IMR-90 (cell line): ENCODE measurements around the gene TNK2. TPM values are rescaled to one million over a fixed set of nuclear protein-coding genes. Genes with fewer than 3 reads are reported as not detected.

ENCODE experiments used
- ATAC-seq: fragments of 200-7000 bp; cut with Tn5 transposase; 2 replicates; pipeline ENCODE4 v1.9.1; 2020; ENCODE audit warnings: low read depth, mild to moderate bottlenecking, moderate library complexity
- BruUV-seq: library from RNA; stranded (reverse); fragments of 400-500 nt; replicated peaks from 2 replicates; lab custom pipeline; 2021; lab: Mats Ljungman, UMichigan
- CTCF ChIA-PET: fragments of 300-600 bp; formaldehyde crosslinking; extraction: SDS; loops from one replicate; lab custom pipeline; 2021; ENCODE audit warnings: antibody characterized with exemption; lab: Yijun Ruan, JAX
- POLR2A ChIA-PET: fragments of 300-600 bp; sonication (Branson Sonifier 250); formaldehyde crosslinking; loops from one replicate; lab custom pipeline; 2022; ENCODE audit warnings: antibody characterized with exemption; ENCODE audit not compliant: unreplicated experiment; lab: Charles Lee
- DNase-seq: peaks from one replicate; pipeline ENCODE4 v3.0.0; 2013
- H2AFZ ChIP-seq: replicated peaks from 2 replicates; pipeline ENCODE3; 2013; ENCODE audit warnings: low read length, mild to moderate bottlenecking; ENCODE audit not compliant: poor library complexity
- H2AK5ac ChIP-seq: 2 replicates; pipeline ENCODE4 v1.6.1; 2013; ENCODE audit warnings: low read depth, low read length, inconsistent platforms
- H2AK9ac ChIP-seq: replicated peaks from 2 replicates; pipeline ENCODE3; 2013; ENCODE audit warnings: mild to moderate bottlenecking, low read depth, low read length, moderate library complexity; ENCODE audit not compliant: poor library complexity
- H2BK120ac ChIP-seq: 2 replicates; pipeline ENCODE4 v1.6.1; 2013; ENCODE audit warnings: low read depth, low read length, inconsistent platforms
- H2BK15ac ChIP-seq: 3 replicates; pipeline ENCODE4 v1.6.1; 2013; ENCODE audit warnings: low read depth, low read length, inconsistent platforms
- H2BK20ac ChIP-seq: 2 replicates; pipeline ENCODE4 v1.6.1; 2013; ENCODE audit warnings: low read depth, mild to moderate bottlenecking, inconsistent platforms, low read length, moderate library complexity
- H2BK5ac ChIP-seq: 2 replicates; pipeline ENCODE4 v1.6.1; 2013; ENCODE audit warnings: mild to moderate bottlenecking, low read depth, low read length, inconsistent platforms; ENCODE audit not compliant: poor library complexity, severe bottlenecking
- H3K14ac ChIP-seq: replicated peaks from 2 replicates; pipeline ENCODE4 v1.6.1; 2013; ENCODE audit warnings: low read depth, low read length, inconsistent platforms
- H3K18ac ChIP-seq: 2 replicates; pipeline ENCODE4 v1.6.1; 2013; ENCODE audit warnings: low read depth, low read length, control low read depth
- H3K23ac ChIP-seq: 2 replicates; pipeline ENCODE4 v1.6.1; 2013; ENCODE audit warnings: low read depth, low read length, inconsistent platforms
- H3K27ac ChIP-seq: 2 replicates; pipeline ENCODE4 v1.5.1; 2013; ENCODE audit warnings: mild to moderate bottlenecking, control low read depth, low read length; ENCODE audit not compliant: insufficient read depth
- H3K27me3 ChIP-seq: 2 replicates; pipeline ENCODE4 v1.6.1; 2013; ENCODE audit warnings: low read length; ENCODE audit not compliant: control insufficient read depth, insufficient read depth
- H3K36me3 ChIP-seq: 2 replicates; pipeline ENCODE4 v1.6.1; 2013; ENCODE audit warnings: low read length, mixed read lengths; ENCODE audit not compliant: control insufficient read depth, insufficient read depth
- H3K4ac ChIP-seq: 2 replicates; pipeline ENCODE4 v1.6.1; 2013; ENCODE audit warnings: low read depth, low read length, inconsistent platforms
- H3K4me1 ChIP-seq: 2 replicates; pipeline ENCODE4 v1.6.1; 2013; ENCODE audit warnings: low read length, mixed read lengths; ENCODE audit not compliant: control insufficient read depth, insufficient read depth
- H3K4me2 ChIP-seq: 2 replicates; pipeline ENCODE4 v1.6.1; 2013; ENCODE audit warnings: low read depth, mild to moderate bottlenecking, control low read depth, low read length, moderate library complexity
- H3K4me3 ChIP-seq: 2 replicates; pipeline ENCODE4 v1.5.1; 2013; ENCODE audit warnings: low read depth, mild to moderate bottlenecking, control low read depth, low read length, moderate library complexity; ENCODE audit not compliant: insufficient read depth
- H3K56ac ChIP-seq: 2 replicates; pipeline ENCODE4 v1.6.1; 2013; ENCODE audit warnings: low read length, inconsistent platforms; ENCODE audit not compliant: insufficient read depth; ENCODE audit errors: extremely low read depth
- H3K79me1 ChIP-seq, 2 experiments: 2 replicates each; pipeline ENCODE4 v1.6.1; 2013; ENCODE audit warnings: low read length in 2 of 2, inconsistent platforms in 1 of 2, low read depth in 1 of 2
- H3K9ac ChIP-seq: 2 replicates; pipeline ENCODE4 v1.6.1; 2013; ENCODE audit warnings: low read depth, low read length, control low read depth
- H3K9me1 ChIP-seq: 2 replicates; pipeline ENCODE4 v1.6.1; 2013; ENCODE audit warnings: low read length, inconsistent platforms; ENCODE audit not compliant: insufficient read depth
- H3K9me3 ChIP-seq: 2 replicates; pipeline ENCODE4 v1.6.1; 2013; ENCODE audit warnings: low read length; ENCODE audit not compliant: control insufficient read depth, insufficient read depth
- H4K20me1 ChIP-seq: 2 replicates; pipeline ENCODE4 v1.6.1; 2013; ENCODE audit warnings: low read length, inconsistent platforms; ENCODE audit not compliant: insufficient read depth
- H4K5ac ChIP-seq: 2 replicates; pipeline ENCODE4 v1.6.1; 2013; ENCODE audit warnings: mild to moderate bottlenecking, low read depth, low read length, control low read depth
- H4K8ac ChIP-seq, 2 experiments: 2 replicates each; pipeline ENCODE4 v1.6.1; 2013; ENCODE audit warnings: low read depth in 2 of 2, low read length in 2 of 2, control low read depth in 1 of 2, inconsistent platforms in 1 of 2
- H4K91ac ChIP-seq: 2 replicates; pipeline ENCODE4 v1.6.1; 2013; ENCODE audit warnings: low read depth, low read length, inconsistent platforms; ENCODE audit not compliant: insufficient read depth
- MAZ ChIP-seq: IDR thresholded peaks from 2 replicates; pipeline ENCODE4 v1.6.1; 2012; ENCODE audit warnings: low read depth, mild to moderate bottlenecking, low read length, improper control_type of control experiment, moderate library complexity, borderline replicate concordance
- MXI1 ChIP-seq: IDR thresholded peaks from 2 replicates; pipeline ENCODE4 v1.6.1; 2012; ENCODE audit warnings: low read depth, mild to moderate bottlenecking, low read length, moderate library complexity, borderline replicate concordance
- WGBS, 2 experiments: methylation state at CpG; one replicate each; pipeline versions ENCODE4 v1.1.5 to v1.1.7; 2013; ENCODE audit warnings: missing lambda C conversion rate in 2 of 2; ENCODE audit not compliant: insufficient read length in 1 of 2; ENCODE audit errors: extremely low coverage in 2 of 2; 5-methylcytosine and 5-hydroxymethylcytosine counted together
- dilution Hi-C: fragments of 300-500 bp; cut with HindIII; formaldehyde crosslinking; loops from one replicate; pipeline ENCODE4 v1.14.3; 2018; ENCODE audit warnings: low sequenced_read_pairs; ENCODE audit not compliant: unreplicated experiment
- in situ Hi-C: fragments of 300-500 bp; cut with MboI; formaldehyde crosslinking; loops from 3 replicates; pipeline ENCODE4 v1.14.3; 2019; ENCODE audit warnings: low sequenced_read_pairs, inconsistent platforms, mixed read lengths
- intact Hi-C: fragments of 100-400 bp; cut with micrococcal nuclease; formaldehyde crosslinking; loops from 2 replicates; pipeline ENCODE4 v1.10.0; 2022
- polyA plus RNA-seq, 3 experiments: library from polyadenylated mRNA; depleted of rRNA; stranded (reverse); fragments of >200 nt; gene quantifications; 2 replicates each; pipeline ENCODE4 v1.2.3, GENCODE V29; 2012; ENCODE audit warnings: low replicate concordance in 1 of 3
- total RNA-seq: library from RNA; depleted of rRNA; stranded (reverse); fragments of >200 nt; gene quantifications from 2 replicates; pipeline ENCODE4 v1.2.3, GENCODE V29; 2012

TNK2 gene
- total and polyA plus RNA-seq, 2 of the 4 experiments (the other 2 are of a cell fraction): 2.2 to 13.8 TPM

- peak overlapping the region; percentile 69 for H3K18ac ChIP-seq
- intact Hi-C loops (loop anchor here (2.0 kb wide), 1 partner anchor 19 kb away; no protein-coding TSS in a partner anchor), in situ Hi-C loops (loop anchor here (5.0 kb wide), 1 partner anchor 34 kb away; no protein-coding TSS in a partner anchor), dilution Hi-C loops (no loop called here)
- peak overlapping the region; percentile 89; the same call in 2 of the 3 replicates for H2BK15ac ChIP-seq
- peak overlapping the region; percentile 57 for H3K4me3 ChIP-seq
- H3K23ac ChIP-seq: peak overlapping the region; percentile 99
- H3K9me3 ChIP-seq: no peaks in the 10 kb centered on the region
- BruUV-seq: no TSS peak
- WGBS, 2 experiments: 1% methylated on average over 40 of the region's 47 CpGs; no CpG with 5 or more reads in 1 of the 2 experiments
- ChIA-PET CTCF (interaction anchor here (0.7 to 2.5 kb wide), 4 partner anchors 19 to 45 kb away, joined by 3 to 27 read pairs (median 12); no protein-coding TSS in a partner anchor), POLR2A (no interaction called here)
- peak overlapping the region; percentile 94 for H2AK9ac ChIP-seq
- peak overlapping the region; percentile 71 for H2BK120ac ChIP-seq
- H3K4me1 ChIP-seq: peaks cover 38% of the 10 kb centered on the region
- peak overlapping the region; percentile 77 for H2BK20ac ChIP-seq
- peak overlapping the region; percentile 95 for H3K27ac ChIP-seq
- peaks cover 19 to 55% of the 10 kb centered on the region in 2 experiments; a peak in 2 of 4 replicates for H3K79me1 ChIP-seq
- H4K5ac ChIP-seq: peak overlapping the region; percentile 86
- H3K56ac ChIP-seq: peak overlapping the region; percentile 91
- peak overlapping the region; percentile 97 for H2AFZ ChIP-seq
- H3K9me1 ChIP-seq: peaks cover 15% of the 10 kb centered on the region
- H3K9ac ChIP-seq: peak overlapping the region; percentile 85
- H4K20me1 ChIP-seq: peaks cover 11% of the 10 kb centered on the region; the same call in 1 of the 2 replicates
- H2AK5ac ChIP-seq: peak overlapping the region; percentile 98
- ATAC-seq: peak; percentile 49
- no peaks in the 10 kb centered on the region for H3K27me3 ChIP-seq
- H3K4ac ChIP-seq: peak overlapping the region; percentile 98
- no peaks in the 10 kb centered on the region for H3K36me3 ChIP-seq
- H3K14ac ChIP-seq: peak overlapping the region; percentile 95
- peak overlapping the region; percentile 95 for H3K4me2 ChIP-seq
- TF ChIP-seq MXI1 (peak; percentile 24; the same call in 1 of the 2 replicates), MAZ (no peak)
- no peak for DNase-seq
- H4K91ac ChIP-seq: peak overlapping the region; percentile 89
- peak overlapping the region; percentile 86 to 91 for H4K8ac ChIP-seq
- H2BK5ac ChIP-seq: peak overlapping the region; percentile 94
These were observed 12.4 kb downstream of the TNK2 start for GRCh38 chr3:195895861-195896360.
